Transverse colon (tissue), 3 donors: ENCODE measurements around the gene MGST1.

Source experiments
- CTCF ChIP-seq, 5 experiments: fragments of 200-600 bp in 3 of 5; fragments of 450-650 bp in 2 of 5; sonication (generic) in 3 of 5; IDR thresholded peaks; 1 replicate in 2 of 5; 2 replicates in 3 of 5; pipeline ENCODE4 v1.5.1; 2016 to 2017; ENCODE audit warnings: antibody characterized with exemption in 5 of 5, inconsistent platforms in 3 of 5, mild to moderate bottlenecking in 2 of 5, moderate library complexity in 1 of 5
- POLR2A ChIP-seq: fragments of 450-650 bp; IDR thresholded peaks from one replicate; pipeline ENCODE4 v1.6.1; 2016; ENCODE audit warnings: antibody characterized with exemption, mild to moderate bottlenecking, moderate library complexity

- no peak for TF ChIP-seq POLR2A
- no peak for TF ChIP-seq CTCF (IDR thresholded peaks at IDR 0.05)
These were observed 43.5 kb upstream of the MGST1 start for GRCh38 chr12:16303939-16304338.
